ENCODE measurements around the gene SLX9.

GRCh38 chr21:45018131-45019075, 78.6 kb downstream of the SLX9 start:
- TF ChIP-seq CTCF (IDR thresholded peaks at IDR 0.05; ENCODE audit: insufficient read depth, low read length) (no peak), POLR2AphosphoS5 (IDR thresholded peaks at IDR 0.05; ENCODE audit: low read depth) (no peak), REST (IDR thresholded peaks at IDR 0.05; ENCODE audit: insufficient replicate concordance, low read depth) (no peak), GABPA (IDR thresholded peaks at IDR 0.05; ENCODE audit: low read depth) (no peak), SPI1 (IDR thresholded peaks at IDR 0.05; ENCODE audit: borderline replicate concordance, low read depth) (no peak)

All from HL-60 (cell line).